ENCODE measurements around the gene ITLN2. TPM values are rescaled to one million over a fixed set of nuclear protein-coding genes. Genes with fewer than 3 reads are reported as not detected.
"Not testable (repeated sequence)": the region's sequence is repeated elsewhere in the genome, so short reads cannot be mapped to it uniquely, and the experiment has no call there.

ITLN2 gene
- polyA plus RNA-seq, 1 donor (not counting 4 experiments of a cell fraction or from before 2014, with no cell fraction given): 0.22 TPM

- Histone ChIP-seq H3K27me3 (ENCODE audit: control insufficient read depth, extremely low read depth, insufficient read depth, low read length) (no peaks in the 10 kb centered on the region), H3K9ac (ENCODE audit: control insufficient read depth, extremely low read depth, insufficient read depth, low read length) (no peak overlapping the region), H3K4me2 (ENCODE audit: control insufficient read depth, extremely low read depth, insufficient read depth, low read depth, low read length) (no peak overlapping the region), H3K27ac (ENCODE audit: control insufficient read depth, insufficient read depth, low read length) (no peak overlapping the region), H3K9me3 (ENCODE audit: control insufficient read depth, low read depth, low read length) (no peaks in the 10 kb centered on the region), H4K20me1 (ENCODE audit: control insufficient read depth, extremely low read depth, insufficient read depth, low read length) (no peaks in the 10 kb centered on the region), H3K79me2 (ENCODE audit: control insufficient read depth, insufficient read depth, low read length) (no peaks in the 10 kb centered on the region), H3K4me1 (ENCODE audit: control insufficient read depth, extremely low read depth, insufficient read depth, low read length) (no peaks in the 10 kb centered on the region), H3K9me1 (ENCODE audit: control insufficient read depth, extremely low read depth, insufficient read depth, low read length) (no peaks in the 10 kb centered on the region), H2AFZ (ENCODE audit: control insufficient read depth, low read length) (no peak overlapping the region), H3K4me3 (ENCODE audit: control insufficient read depth in 2 of 3, extremely low read depth in 1 of 3, insufficient read depth in 2 of 3, low read depth in 1 of 3, low read length in 3 of 3) (no peak overlapping the region), H3K36me3 (ENCODE audit: control insufficient read depth in 2 of 2, extremely low read depth in 1 of 2, insufficient read depth in 2 of 2, low read length in 2 of 2) (no peaks in the 10 kb centered on the region)
- FAIRE-seq (no peak), DNase-seq (ENCODE audit: low read depth, low spot score) (no peak)
- dilution Hi-C loops (cut with MboI; ENCODE audit: extremely low pct_ligation_motif_present, low sequenced_read_pairs): no loop called here
- TF ChIP-seq CTCF (optimal IDR thresholded peaks at IDR 0.05 in 1 of 3, IDR thresholded peaks at IDR 0.05 in 1 of 3, conservative IDR thresholded peaks at IDR 0.05 in 1 of 3; ENCODE audit: extremely low read depth in 1 of 3, insufficient read depth in 2 of 3, low read length in 3 of 3) (no peak), EZH2 (IDR thresholded peaks at IDR 0.05; ENCODE audit: low read length) (no peak)
Observed at GRCh38 chr1:160904783-160905616, 49.6 kb downstream of the ITLN2 start.

- H3K79me2 ChIP-seq (ENCODE audit: control insufficient read depth, insufficient read depth, low read length); H3K9ac ChIP-seq (ENCODE audit: control insufficient read depth, extremely low read depth, insufficient read depth, low read length); H3K4me3 ChIP-seq (ENCODE audit: control insufficient read depth in 2 of 3, extremely low read depth in 1 of 3, insufficient read depth in 2 of 3, low read depth in 1 of 3, low read length in 3 of 3); H3K27ac ChIP-seq (ENCODE audit: control insufficient read depth, insufficient read depth, low read length); dilution Hi-C loops (cut with MboI; ENCODE audit: extremely low pct_ligation_motif_present, low sequenced_read_pairs); FAIRE-seq; H3K4me2 ChIP-seq (ENCODE audit: control insufficient read depth, extremely low read depth, insufficient read depth, low read depth, low read length); H3K4me1 ChIP-seq (ENCODE audit: control insufficient read depth, extremely low read depth, insufficient read depth, low read length); DNase-seq (ENCODE audit: low read depth, low spot score); H3K9me3 ChIP-seq (ENCODE audit: control insufficient read depth, low read depth, low read length); H4K20me1 ChIP-seq (ENCODE audit: control insufficient read depth, extremely low read depth, insufficient read depth, low read length); H2AFZ ChIP-seq (ENCODE audit: control insufficient read depth, low read length); H3K27me3 ChIP-seq (ENCODE audit: control insufficient read depth, extremely low read depth, insufficient read depth, low read length); H3K9me1 ChIP-seq (ENCODE audit: control insufficient read depth, extremely low read depth, insufficient read depth, low read length); H3K36me3 ChIP-seq (ENCODE audit: control insufficient read depth in 2 of 2, extremely low read depth in 1 of 2, insufficient read depth in 2 of 2, low read length in 2 of 2): not testable (repeated sequence)
Observed at GRCh38 chr1:160902251-160902650, 52.4 kb downstream of the ITLN2 start.

Data from keratinocyte (primary cell).